Activated B cell treated with CpG ODN at 0.5 μM for 24 hours (primary cell): ENCODE results near the gene ROCK2. TPM values are rescaled to one million over a fixed set of nuclear protein-coding genes. Genes with fewer than 3 reads are reported as not detected.

ENCODE experiments used
- ATAC-seq: fragments of 200-7000 bp; cut with Tn5 transposase; one replicate; pipeline ENCODE4 v1.10.0; 2021; ENCODE audit warnings: low read depth, mild to moderate bottlenecking, moderate library complexity
- CTCF ChIA-PET: fragments of 350-600 bp; sonication (Branson Sonifier 250); formaldehyde crosslinking; loops from one replicate; lab custom pipeline; 2021; ENCODE audit warnings: antibody characterized with exemption; lab: Charles Lee
- POLR2A ChIA-PET: fragments of 350-600 bp; sonication (Branson Sonifier 250); formaldehyde crosslinking; loops from one replicate; lab custom pipeline; 2021; ENCODE audit warnings: antibody characterized with exemption; lab: Charles Lee
- DNase-seq: peaks from one replicate; pipeline ENCODE4 v3.0.0; 2022
- H3K27ac Mint-ChIP-seq: one replicate; pipeline ENCODE4 v1.8.0; 2020; ENCODE audit warnings: mixed read lengths
- H3K27me3 Mint-ChIP-seq: one replicate; pipeline ENCODE4 v1.8.0; 2021; ENCODE audit warnings: mixed read lengths
- H3K36me3 Mint-ChIP-seq: one replicate; pipeline ENCODE4 v1.8.0; 2021; ENCODE audit warnings: low read depth, mixed read lengths
- H3K4me1 Mint-ChIP-seq: one replicate; pipeline ENCODE4 v1.8.0; 2021; ENCODE audit warnings: mixed read lengths
- H3K4me3 Mint-ChIP-seq: one replicate; pipeline ENCODE4 v1.8.0; 2020; ENCODE audit warnings: mild to moderate bottlenecking, mixed read lengths
- H3K9me3 Mint-ChIP-seq: one replicate; pipeline ENCODE4 v1.8.0; 2020; ENCODE audit warnings: mixed read lengths
- intact Hi-C: fragments of 100-400 bp; cut with micrococcal nuclease; formaldehyde crosslinking; loops from one replicate; pipeline ENCODE4 v1.15.1; 2024
- total RNA-seq: library from RNA; stranded (reverse); gene quantifications from 2 replicates; pipeline ENCODE4 v1.2.3, GENCODE V29; 2022
- TF ChIP-seq, protein P1 (sequence below): fragments of 200-600 bp; IDR thresholded peaks from one replicate; pipeline ENCODE4 v1.8.0; 2022; ENCODE audit warnings: antibody characterized with exemption, mild to moderate bottlenecking

The ROCK2 gene
- total RNA-seq, 1 donor from 2014 or later, result 18.8 TPM

DNA sequence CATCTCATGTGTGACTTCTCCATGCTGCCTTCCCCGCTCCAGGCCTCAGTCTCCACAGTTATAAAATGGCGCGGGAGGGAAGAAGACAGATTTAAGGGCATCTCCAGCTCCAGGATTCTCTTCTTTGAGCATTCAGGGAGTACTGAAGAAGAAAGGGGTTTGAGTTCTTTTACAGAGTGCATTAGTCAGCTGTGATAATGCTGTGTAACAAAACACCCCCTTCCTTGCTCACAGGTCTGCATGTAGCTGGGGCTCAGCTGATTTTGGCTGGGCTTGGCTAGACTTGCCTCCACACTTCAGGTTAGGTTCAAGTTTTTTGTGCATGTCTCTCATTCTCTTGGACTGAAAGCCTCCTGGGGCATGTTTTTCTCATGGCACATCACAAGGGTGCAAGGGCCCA lies 197.2 kb downstream of the ROCK2 start:
- TF ChIP-seq, protein P1, sequence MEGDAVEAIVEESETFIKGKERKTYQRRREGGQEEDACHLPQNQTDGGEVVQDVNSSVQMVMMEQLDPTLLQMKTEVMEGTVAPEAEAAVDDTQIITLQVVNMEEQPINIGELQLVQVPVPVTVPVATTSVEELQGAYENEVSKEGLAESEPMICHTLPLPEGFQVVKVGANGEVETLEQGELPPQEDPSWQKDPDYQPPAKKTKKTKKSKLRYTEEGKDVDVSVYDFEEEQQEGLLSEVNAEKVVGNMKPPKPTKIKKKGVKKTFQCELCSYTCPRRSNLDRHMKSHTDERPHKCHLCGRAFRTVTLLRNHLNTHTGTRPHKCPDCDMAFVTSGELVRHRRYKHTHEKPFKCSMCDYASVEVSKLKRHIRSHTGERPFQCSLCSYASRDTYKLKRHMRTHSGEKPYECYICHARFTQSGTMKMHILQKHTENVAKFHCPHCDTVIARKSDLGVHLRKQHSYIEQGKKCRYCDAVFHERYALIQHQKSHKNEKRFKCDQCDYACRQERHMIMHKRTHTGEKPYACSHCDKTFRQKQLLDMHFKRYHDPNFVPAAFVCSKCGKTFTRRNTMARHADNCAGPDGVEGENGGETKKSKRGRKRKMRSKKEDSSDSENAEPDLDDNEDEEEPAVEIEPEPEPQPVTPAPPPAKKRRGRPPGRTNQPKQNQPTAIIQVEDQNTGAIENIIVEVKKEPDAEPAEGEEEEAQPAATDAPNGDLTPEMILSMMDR, result no peak
- no peak overlapping the region for H3K27ac Mint-ChIP-seq
- peaks cover 5% of the 10 kb centered on the region for H3K4me1 Mint-ChIP-seq
- ATAC-seq (no peak), DNase-seq (no peak)
- POLR2A ChIA-PET, result no interaction called here
- H3K4me3 Mint-ChIP-seq, result no peak overlapping the region
- H3K36me3 Mint-ChIP-seq, result no peaks in the 10 kb centered on the region
- intact Hi-C loops, result no loop called here
- H3K9me3 Mint-ChIP-seq, result no peaks in the 10 kb centered on the region
- peaks cover 2% of the 10 kb centered on the region for H3K27me3 Mint-ChIP-seq
- CTCF ChIA-PET, result no interaction called here

DNA sequence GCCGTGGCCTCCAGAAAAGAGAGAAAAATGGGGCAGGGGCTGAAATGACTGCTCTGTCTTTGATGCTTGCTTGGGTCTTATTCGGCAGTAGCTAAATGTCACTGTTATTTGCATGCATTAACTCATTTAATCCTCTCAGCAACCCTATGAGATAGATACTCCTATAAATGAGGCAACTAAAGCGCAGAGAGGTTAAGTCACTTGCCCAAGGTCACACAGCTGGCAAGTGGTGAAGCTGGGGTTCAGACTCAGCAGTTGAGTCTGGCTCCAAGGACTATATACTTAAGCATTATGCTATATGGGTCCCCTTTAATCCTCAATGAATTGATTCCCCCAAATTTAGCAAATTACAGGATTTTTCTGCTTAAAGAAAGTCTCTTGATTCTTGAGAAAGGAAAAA lies 198.4 kb downstream of the ROCK2 start:
- no peak for DNase-seq
- no peak for ATAC-seq
- POLR2A ChIA-PET, result no interaction called here
- intact Hi-C loops, result no loop called here
- Mint-ChIP-seq H3K4me3 (no peak overlapping the region), H3K4me1 (peaks cover 5% of the 10 kb centered on the region), H3K27me3 (peaks cover 7% of the 10 kb centered on the region), H3K36me3 (no peaks in the 10 kb centered on the region), H3K9me3 (no peaks in the 10 kb centered on the region), H3K27ac (no peak overlapping the region)
- CTCF ChIA-PET, result interaction anchor here (1.1 kb wide), 1 partner anchor 13 kb away, joined by 4 read pairs; a partner anchor contains a TSS
- TF ChIP-seq, protein P1, result no peak

DNA sequence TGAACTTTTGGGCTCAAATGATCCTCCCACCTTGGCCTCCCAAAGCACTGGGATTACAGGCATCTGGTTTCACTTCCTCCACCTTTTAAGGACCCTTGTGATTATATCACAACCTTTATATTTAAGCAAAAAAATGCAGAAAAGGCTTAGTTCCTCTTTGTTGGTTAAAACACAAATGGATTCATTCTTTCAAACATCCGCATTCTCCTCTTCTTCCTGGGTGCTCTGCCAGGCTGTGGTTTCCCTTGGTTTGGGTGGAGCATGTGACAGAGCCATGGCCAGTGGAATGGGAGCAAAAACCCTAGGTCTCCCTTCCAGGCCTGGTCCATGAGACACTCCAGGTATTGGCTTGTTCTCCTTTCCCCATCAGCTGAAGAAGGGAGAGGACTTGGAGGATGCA lies 199.1 kb downstream of the ROCK2 start:
- Mint-ChIP-seq H3K36me3 (no peaks in the 10 kb centered on the region), H3K9me3 (no peaks in the 10 kb centered on the region), H3K27ac (no peak overlapping the region), H3K4me1 (peaks cover 5% of the 10 kb centered on the region), H3K4me3 (no peak overlapping the region), H3K27me3 (peaks cover 11% of the 10 kb centered on the region)
- intact Hi-C loops, result no loop called here
- no peak for ATAC-seq
- ChIA-PET CTCF (interaction anchor here (1.1 kb wide), 1 partner anchor 12 kb away, joined by 4 read pairs; a partner anchor contains a TSS), POLR2A (interaction anchor here (1.0 kb wide), 1 partner anchor 10 kb away, joined by 3 read pairs; the partner anchor contains the start of gene SLC66A3)
- no peak for DNase-seq
- TF ChIP-seq, protein P1, result no peak

DNA sequence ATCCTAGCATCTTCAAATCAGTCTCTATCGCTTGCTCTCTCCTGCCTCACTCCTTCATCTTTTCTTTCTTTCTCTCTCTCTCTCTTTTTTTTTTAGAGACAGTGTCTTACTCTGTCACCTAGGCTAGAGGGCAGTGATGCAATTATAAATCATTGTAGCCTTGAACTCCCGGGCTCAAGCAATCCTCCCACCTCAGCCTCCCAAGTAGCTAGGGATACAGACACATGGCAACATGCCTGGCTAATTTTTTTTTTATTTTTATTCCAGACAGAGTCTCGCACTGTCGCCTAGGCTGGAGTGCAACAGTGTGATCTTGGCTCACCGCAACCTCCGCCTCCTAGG lies 199.7 kb downstream of the ROCK2 start:
- ChIA-PET POLR2A (interaction anchor here (1.0 kb wide), 1 partner anchor 11 kb away, joined by 3 read pairs; the partner anchor contains the start of gene SLC66A3), CTCF (interaction anchor here (1.2 kb wide), 1 partner anchor 13 kb away, joined by 3 read pairs; no protein-coding TSS in a partner anchor)
- Mint-ChIP-seq H3K36me3 (no peaks in the 10 kb centered on the region), H3K27ac (no peak overlapping the region), H3K27me3 (peaks cover 12% of the 10 kb centered on the region), H3K9me3 (no peaks in the 10 kb centered on the region), H3K4me1 (peaks cover 5% of the 10 kb centered on the region), H3K4me3 (no peak overlapping the region)
- TF ChIP-seq, protein P1, result no peak
- ATAC-seq (no peak), DNase-seq (no peak)
- intact Hi-C loops, result no loop called here

DNA sequence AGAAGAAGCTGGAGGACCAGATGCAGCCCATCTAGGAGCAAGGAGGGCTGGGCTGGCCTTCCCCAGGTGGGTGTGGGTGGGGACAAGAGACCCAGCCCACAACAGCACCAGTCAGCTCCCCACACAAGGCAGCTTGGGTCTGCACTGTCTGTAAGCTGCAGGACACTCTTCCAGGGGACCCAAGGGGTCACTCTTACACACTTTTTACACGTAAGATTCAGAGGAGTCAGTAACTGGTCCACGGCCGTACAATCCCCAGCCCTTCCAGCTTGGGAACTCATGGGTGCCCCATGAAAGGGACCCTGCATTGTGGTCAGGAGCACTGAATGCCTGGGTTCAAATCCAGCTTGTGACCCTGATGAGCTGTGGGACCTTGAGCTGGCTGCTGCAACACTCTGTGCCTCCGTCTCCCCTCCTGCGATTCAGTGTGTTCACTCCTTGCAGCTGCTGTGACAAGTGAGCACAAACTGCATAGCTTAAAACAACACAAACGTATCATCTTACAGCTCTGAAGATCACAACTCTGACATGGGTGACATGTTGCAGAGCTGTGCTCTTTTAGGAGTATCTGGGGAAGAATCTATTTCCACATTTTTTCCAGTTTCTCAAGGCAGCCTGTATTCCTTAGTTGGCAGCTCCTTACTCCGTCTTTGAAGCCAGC lies 200.2 kb downstream of the ROCK2 start:
- ChIA-PET POLR2A (interaction anchor here (1.0 kb wide), 1 partner anchor 11 kb away, joined by 3 read pairs; the partner anchor contains the start of gene SLC66A3), CTCF (interaction anchor here (1.2 kb wide), 1 partner anchor 12 kb away, joined by 3 read pairs; no protein-coding TSS in a partner anchor)
- H3K4me3 Mint-ChIP-seq, result no peak overlapping the region
- no peaks in the 10 kb centered on the region for H3K36me3 Mint-ChIP-seq
- DNase-seq, result no peak
- H3K4me1 Mint-ChIP-seq, result peaks cover 5% of the 10 kb centered on the region
- TF ChIP-seq, protein P1, result no peak
- H3K27ac Mint-ChIP-seq, result no peak overlapping the region
- ATAC-seq, result no peak
- H3K9me3 Mint-ChIP-seq, result no peaks in the 10 kb centered on the region
- intact Hi-C loops, result no loop called here
- H3K27me3 Mint-ChIP-seq, result peaks cover 12% of the 10 kb centered on the region
